Mesenchymal stem cell (in vitro differentiated cells and primary cell): ENCODE measurements around the gene NEGR1.

Experiments
- DNase-seq: peaks from one replicate; pipeline ENCODE4 v3.0.0-alpha.2; 2013
- H2AFZ ChIP-seq: one replicate; pipeline ENCODE4 v1.6.1; 2013; ENCODE audit warnings: low read depth, mild to moderate bottlenecking, control low read depth, inconsistent platforms, low read length, moderate library complexity
- H2AK5ac ChIP-seq: 2 replicates; pipeline ENCODE4 v1.6.1; 2013; ENCODE audit warnings: low read length, moderate library complexity, mild to moderate bottlenecking, inconsistent platforms; ENCODE audit not compliant: severe bottlenecking
- H2BK120ac ChIP-seq: one replicate; pipeline ENCODE4 v1.6.1; 2013; ENCODE audit warnings: low read depth, mild to moderate bottlenecking, inconsistent platforms, low read length, moderate library complexity
- H2BK12ac ChIP-seq, 2 experiments: one replicate each; pipeline ENCODE4 v1.6.1; 2013; ENCODE audit warnings: inconsistent platforms in 2 of 2, low read length in 2 of 2, mild to moderate bottlenecking in 2 of 2, moderate library complexity in 2 of 2, control low read depth in 1 of 2
- H2BK15ac ChIP-seq: one replicate; pipeline ENCODE4 v1.6.1; 2013; ENCODE audit warnings: mild to moderate bottlenecking, low read depth, inconsistent platforms; ENCODE audit not compliant: poor library complexity, severe bottlenecking
- H2BK5ac ChIP-seq: 2 replicates; pipeline ENCODE4 v1.6.1; 2013; ENCODE audit warnings: low read depth, mild to moderate bottlenecking, low read length, control low read depth, inconsistent platforms; ENCODE audit not compliant: poor library complexity, severe bottlenecking
- H3K14ac ChIP-seq, 2 experiments: one replicate each; pipeline ENCODE4 v1.6.1; 2013; ENCODE audit warnings: inconsistent platforms in 2 of 2, low read length in 2 of 2, control low read depth in 1 of 2, mild to moderate bottlenecking in 1 of 2, moderate library complexity in 1 of 2
- H3K18ac ChIP-seq, 2 experiments: one replicate each; pipeline ENCODE4 v1.6.1; 2013; ENCODE audit warnings: inconsistent platforms in 2 of 2, low read length in 2 of 2, control low read depth in 1 of 2, low read depth in 1 of 2, mild to moderate bottlenecking in 1 of 2
- H3K23ac ChIP-seq, 2 experiments: one replicate each; pipeline ENCODE4 v1.6.1; 2013; ENCODE audit warnings: inconsistent platforms in 2 of 2, low read length in 2 of 2, mild to moderate bottlenecking in 2 of 2, moderate library complexity in 2 of 2, control low read depth in 1 of 2
- H3K27ac ChIP-seq: 2 replicates; pipeline ENCODE4 v1.5.1; 2013; ENCODE audit warnings: mild to moderate bottlenecking, moderate library complexity, low read length, control low read depth, inconsistent platforms; ENCODE audit not compliant: poor library complexity, severe bottlenecking
- H3K27me3 ChIP-seq, 2 experiments: 2 replicates each; pipeline versions ENCODE4 v1.6.1 to v1.7.0; 2013; ENCODE audit warnings: low read length in 2 of 2, mild to moderate bottlenecking in 2 of 2, moderate library complexity in 2 of 2, control low read depth in 1 of 2, inconsistent platforms in 1 of 2; ENCODE audit not compliant: control insufficient read depth in 1 of 2, insufficient read depth in 1 of 2
- H3K36me3 ChIP-seq, 2 experiments: 2 replicates each; pipeline versions ENCODE4 v1.6.1 to v1.7.0; 2013; ENCODE audit warnings: low read length in 2 of 2, control low read depth in 1 of 2, inconsistent platforms in 1 of 2, low read depth in 1 of 2, mild to moderate bottlenecking in 1 of 2; ENCODE audit not compliant: insufficient read depth in 2 of 2, control insufficient read depth in 1 of 2
- H3K4ac ChIP-seq, 2 experiments: one replicate each; pipeline ENCODE4 v1.6.1; 2013; ENCODE audit warnings: inconsistent platforms in 2 of 2, low read length in 2 of 2, mild to moderate bottlenecking in 2 of 2, moderate library complexity in 2 of 2, control low read depth in 1 of 2, low read depth in 1 of 2
- H3K4me1 ChIP-seq: 2 replicates; pipeline ENCODE4 v1.6.1; 2013; ENCODE audit warnings: low read depth, low read length, control low read depth; ENCODE audit not compliant: control insufficient read depth, insufficient read depth
- H3K4me2 ChIP-seq: 2 replicates; pipeline ENCODE4 v1.6.1; 2013; ENCODE audit warnings: low read length, mild to moderate bottlenecking, inconsistent platforms; ENCODE audit not compliant: poor library complexity, severe bottlenecking
- H3K4me3 ChIP-seq, 2 experiments: 2 replicates each; pipeline versions ENCODE4 v1.5.1 to v1.7.0; 2013; ENCODE audit warnings: low read length in 2 of 2, mild to moderate bottlenecking in 2 of 2, control low read depth in 1 of 2, low read depth in 1 of 2; ENCODE audit not compliant: insufficient read depth in 1 of 2
- H3K79me1 ChIP-seq: replicated peaks from 2 replicates; pipeline ENCODE4 v1.6.1; 2013; ENCODE audit warnings: mild to moderate bottlenecking, control low read depth, low read length, inconsistent platforms; ENCODE audit not compliant: poor library complexity, severe bottlenecking
- H3K9ac ChIP-seq: 2 replicates; pipeline ENCODE4 v1.7.0; 2013; ENCODE audit warnings: mild to moderate bottlenecking, low read length, moderate library complexity
- H3K9me3 ChIP-seq: 2 replicates; pipeline ENCODE4 v1.7.0; 2013; ENCODE audit warnings: mild to moderate bottlenecking, low read length; ENCODE audit not compliant: control insufficient read depth
- H4K8ac ChIP-seq: one replicate; pipeline ENCODE4 v1.6.1; 2013; ENCODE audit warnings: inconsistent platforms, mild to moderate bottlenecking, low read length, moderate library complexity
- H4K91ac ChIP-seq: one replicate; pipeline ENCODE4 v1.6.1; 2013; ENCODE audit warnings: mild to moderate bottlenecking, low read length, inconsistent platforms
- WGBS: methylation state at CpG from one replicate; pipeline ENCODE4 v1.1.7; 2013; ENCODE audit warnings: mixed read lengths; 5-methylcytosine and 5-hydroxymethylcytosine counted together

NEGR1 gene

GRCh38 chr1:71502006-71502405 is 780.3 kb downstream of the NEGR1 start:
- H3K9ac ChIP-seq: no peak overlapping the region
- no peaks in the 10 kb centered on the region for H3K36me3 ChIP-seq
- no peak overlapping the region for H3K14ac ChIP-seq
- no peak overlapping the region for H3K23ac ChIP-seq
- no peak overlapping the region for H4K91ac ChIP-seq
- 81% methylated on average over 6 of the region's 6 CpGs for WGBS
- H3K79me1 ChIP-seq: no peaks in the 10 kb centered on the region
- H3K4me1 ChIP-seq: no peaks in the 10 kb centered on the region
- peaks cover 4% of the 10 kb centered on the region for H3K9me3 ChIP-seq
- H3K4me3 ChIP-seq: no peak overlapping the region
- no peak overlapping the region for H3K27ac ChIP-seq
- no peak overlapping the region for H3K4ac ChIP-seq
- no peak overlapping the region for H2AFZ ChIP-seq
- no peaks in the 10 kb centered on the region for H3K27me3 ChIP-seq
- no peak overlapping the region for H4K8ac ChIP-seq
- H2AK5ac ChIP-seq: no peak overlapping the region
- no peak overlapping the region for H2BK120ac ChIP-seq
- no peak for DNase-seq
- no peak overlapping the region for H2BK12ac ChIP-seq
- H2BK15ac ChIP-seq: no peak overlapping the region
- no peak overlapping the region for H3K4me2 ChIP-seq
- no peak overlapping the region for H2BK5ac ChIP-seq
- no peak overlapping the region for H3K18ac ChIP-seq

GRCh38 chr1:71498542-71498941 is 783.8 kb downstream of the NEGR1 start:
- Histone ChIP-seq H2BK15ac (no peak overlapping the region), H3K36me3 (no peaks in the 10 kb centered on the region), H3K27me3 (no peaks in the 10 kb centered on the region), H2AK5ac (no peak overlapping the region), H3K27ac (no peak overlapping the region), H3K23ac (no peak overlapping the region), H2BK12ac (no peak overlapping the region), H3K79me1 (no peaks in the 10 kb centered on the region), H3K4me1 (no peaks in the 10 kb centered on the region), H3K4me2 (no peak overlapping the region), H3K18ac (no peak overlapping the region), H3K14ac (no peak overlapping the region), H2BK5ac (no peak overlapping the region), H3K4ac (no peak overlapping the region), H2BK120ac (no peak overlapping the region), H2AFZ (no peak overlapping the region), H4K91ac (no peak overlapping the region), H3K4me3 (no peak overlapping the region), H3K9ac (no peak overlapping the region), H4K8ac (no peak overlapping the region), H3K9me3 (no peaks in the 10 kb centered on the region)
- DNase-seq: no peak

DNA sequence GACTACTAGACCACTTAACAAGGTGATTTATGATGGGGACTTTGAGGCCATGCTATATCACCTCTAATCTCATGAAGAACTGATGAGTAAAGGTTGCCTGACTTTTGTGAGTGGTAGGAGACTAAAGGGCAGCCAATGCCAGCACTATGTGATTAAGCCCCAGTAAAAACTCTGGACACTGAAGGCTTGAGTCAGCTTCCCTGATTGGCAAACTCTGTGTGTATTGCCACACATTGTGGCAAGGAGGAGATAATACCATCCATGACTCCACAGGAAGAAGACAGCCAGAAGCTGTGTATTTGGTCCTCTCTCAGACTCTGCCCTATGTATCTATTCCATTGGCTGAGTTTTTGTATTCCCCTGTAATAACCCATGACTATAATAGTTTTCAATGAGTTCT is 788.2 kb downstream of the NEGR1 start:
- Histone ChIP-seq H3K18ac (no peak overlapping the region), H3K4me2 (no peak overlapping the region), H3K27ac (no peak overlapping the region), H3K79me1 (no peaks in the 10 kb centered on the region), H3K9ac (no peak overlapping the region), H2BK5ac (no peak overlapping the region), H2AK5ac (no peak overlapping the region), H3K14ac (no peak overlapping the region), H3K23ac (no peak overlapping the region), H2BK15ac (no peak overlapping the region), H3K4ac (no peak overlapping the region), H2AFZ (no peak overlapping the region), H2BK120ac (no peak overlapping the region), H3K4me3 (no peak overlapping the region), H3K36me3 (no peaks in the 10 kb centered on the region), H2BK12ac (no peak overlapping the region), H4K8ac (no peak overlapping the region), H3K4me1 (no peaks in the 10 kb centered on the region), H3K27me3 (no peaks in the 10 kb centered on the region), H4K91ac (no peak overlapping the region), H3K9me3 (no peaks in the 10 kb centered on the region)
- no peak for DNase-seq

DNA sequence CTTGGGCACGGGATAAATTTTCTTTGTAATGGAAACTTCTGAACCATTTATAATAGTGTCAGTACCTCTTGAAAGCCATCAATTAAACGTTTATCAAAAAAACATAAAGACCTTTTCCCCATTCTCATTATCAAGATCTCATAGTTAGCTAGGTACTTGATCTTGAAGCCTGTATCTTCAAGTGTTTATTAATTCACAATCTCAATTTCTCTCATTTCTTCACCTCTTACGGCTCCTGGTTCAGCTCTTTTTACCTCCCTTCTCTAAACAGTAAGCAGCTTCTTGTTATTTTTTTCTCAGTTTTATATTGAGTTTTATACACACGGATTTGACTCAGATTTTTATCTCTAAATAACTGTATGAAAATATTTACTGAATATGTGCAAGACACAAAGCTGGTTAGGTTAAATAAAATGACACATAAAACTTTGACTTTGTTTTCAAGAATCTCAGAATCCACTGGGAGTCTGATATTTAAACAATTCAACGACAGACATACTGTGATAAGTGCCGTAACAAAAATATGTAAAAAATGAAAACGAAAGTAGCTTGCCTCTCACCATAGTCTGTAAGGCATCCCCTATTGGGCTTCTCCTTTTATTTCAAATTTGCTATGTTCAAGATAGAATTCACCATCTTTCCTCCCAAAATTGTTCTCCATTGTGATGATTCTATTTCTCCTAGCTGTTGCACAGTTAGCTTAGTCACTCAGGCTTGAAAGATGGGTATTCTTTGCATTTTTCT is 789.9 kb downstream of the NEGR1 start:
- no peak for DNase-seq
- no peak overlapping the region for H4K8ac ChIP-seq
- H3K9me3 ChIP-seq: no peaks in the 10 kb centered on the region
- H3K36me3 ChIP-seq: no peaks in the 10 kb centered on the region
- H3K4me3 ChIP-seq: no peak overlapping the region
- H2BK15ac ChIP-seq: no peak overlapping the region
- 79% methylated on average over 5 of the region's 7 CpGs for WGBS
- H2BK120ac ChIP-seq: no peak overlapping the region
- H2BK5ac ChIP-seq: no peak overlapping the region
- H3K27ac ChIP-seq: no peak overlapping the region
- no peak overlapping the region for H4K91ac ChIP-seq
- H3K79me1 ChIP-seq: no peaks in the 10 kb centered on the region
- H3K9ac ChIP-seq: no peak overlapping the region
- no peak overlapping the region for H2BK12ac ChIP-seq
- H3K4me1 ChIP-seq: no peaks in the 10 kb centered on the region
- H3K27me3 ChIP-seq: no peaks in the 10 kb centered on the region
- H3K4me2 ChIP-seq: no peak overlapping the region
- H3K14ac ChIP-seq: no peak overlapping the region
- no peak overlapping the region for H2AFZ ChIP-seq
- no peak overlapping the region for H3K4ac ChIP-seq
- no peak overlapping the region for H3K23ac ChIP-seq
- no peak overlapping the region for H2AK5ac ChIP-seq
- H3K18ac ChIP-seq: no peak overlapping the region
